Activated CD4-positive, alpha-beta memory T cell treated with anti-CD3 and anti-CD28 coated beads, Interleukin-2, amount 10 ng/mL, durations not matched to agents 7 days and 5 days (primary cell): Measurements from ENCODE around the gene WAPL. TPM values are rescaled to one million over a fixed set of nuclear protein-coding genes. Genes with fewer than 3 reads are reported as not detected.
"Not testable (repeated sequence)": the region's sequence is repeated elsewhere in the genome, so short reads cannot be mapped to it uniquely, and the experiment has no call there.

Experiments
- CTCF ChIA-PET: fragments of 350-600 bp; sonication (Branson Sonifier 250); formaldehyde crosslinking; loops from one replicate; lab custom pipeline; 2021; ENCODE audit warnings: antibody characterized with exemption, inconsistent platforms; lab: Charles Lee
- POLR2A ChIA-PET: fragments of 350-600 bp; sonication (Branson Sonifier 250); formaldehyde crosslinking; loops from one replicate; lab custom pipeline; 2021; ENCODE audit warnings: antibody characterized with exemption; lab: Charles Lee
- DNase-seq: peaks from one replicate; pipeline ENCODE4 v3.0.0-alpha.2; 2020
- H3K27ac Mint-ChIP-seq: one replicate; pipeline ENCODE4 v1.8.0; 2021; ENCODE audit warnings: mild to moderate bottlenecking, mixed read lengths
- H3K27me3 Mint-ChIP-seq: one replicate; pipeline ENCODE4 v1.8.0; 2021; ENCODE audit warnings: mixed read lengths
- H3K36me3 Mint-ChIP-seq: one replicate; pipeline ENCODE4 v1.8.0; 2021; ENCODE audit warnings: low read depth, mixed read lengths
- H3K4me1 Mint-ChIP-seq: one replicate; pipeline ENCODE4 v1.8.0; 2021; ENCODE audit warnings: mixed read lengths
- H3K4me3 Mint-ChIP-seq: one replicate; pipeline ENCODE4 v1.8.0; 2021; ENCODE audit warnings: mild to moderate bottlenecking, mixed read lengths
- H3K9me3 Mint-ChIP-seq: one replicate; pipeline ENCODE4 v1.8.0; 2021; ENCODE audit warnings: mixed read lengths
- total RNA-seq, 2 experiments: library from RNA; stranded (reverse); gene quantifications; one replicate each; pipeline ENCODE4 v1.2.3, GENCODE V29; 2021

Gene WAPL
- 10 to 100 TPM; 46.7 to 47.5 TPM for total RNA-seq

GRCh38 chr10:86521678-86522509, at the start of gene WAPL:
Gene WAPL, minus strand, starts transcription at chr10:86521792. Its CDS starts 3,723 bp downstream, at chr10:86518069.
- Mint-ChIP-seq H3K36me3 (peaks cover 27% of the 10 kb centered on the region), H3K9me3 (no peaks in the 10 kb centered on the region), H3K4me1 (peaks cover 60% of the 10 kb centered on the region), H3K27me3 (no peaks in the 10 kb centered on the region), H3K4me3 (peak within 1 kb of the TSS; percentile 89), H3K27ac (peak within 1 kb of the TSS; percentile 89)
- POLR2A ChIA-PET: interaction anchor here (0.7 to 2.9 kb wide), 10 partner anchors 9 to 449 kb away, joined by 3 to 20 read pairs (median 4); no protein-coding TSS in a partner anchor
- DNase-seq: peak; percentile 95
- CTCF ChIA-PET: interaction anchor here (0.9 to 2.0 kb wide), 3 partner anchors 64 to 122 kb away, joined by 3 to 12 read pairs (median 6); no protein-coding TSS in a partner anchor

- no peaks in the 10 kb centered on the region for H3K4me1 Mint-ChIP-seq
- ChIA-PET POLR2A (no interaction called here), CTCF (interaction anchor here (0.8 kb wide), 1 partner anchor 170 kb away, joined by 3 read pairs; no protein-coding TSS in a partner anchor)
Observed at GRCh38 chr10:86569335-86569734, 47.7 kb upstream of the WAPL start.

GRCh38 chr10:86566518-86566917, 44.9 kb upstream of the WAPL start:
- CTCF ChIA-PET: interaction anchor here (0.6 kb wide), 1 partner anchor 373 kb away, joined by 4 read pairs; no protein-coding TSS in a partner anchor
- H3K36me3 Mint-ChIP-seq, H3K27me3 Mint-ChIP-seq, H3K4me3 Mint-ChIP-seq, H3K4me1 Mint-ChIP-seq, DNase-seq, H3K27ac Mint-ChIP-seq, H3K9me3 Mint-ChIP-seq, POLR2A ChIA-PET: not testable (repeated sequence)

More at GRCh38 chr10:86569335-86569734, 47.7 kb upstream of the WAPL start:
- no peak for DNase-seq
- Mint-ChIP-seq H3K9me3 (no peaks in the 10 kb centered on the region), H3K4me3 (no peak overlapping the region), H3K27me3 (peaks cover 2% of the 10 kb centered on the region), H3K27ac (no peak overlapping the region), H3K36me3 (no peaks in the 10 kb centered on the region)

- DNase-seq, CTCF ChIA-PET, POLR2A ChIA-PET, H3K4me1 Mint-ChIP-seq, H3K4me3 Mint-ChIP-seq, H3K27ac Mint-ChIP-seq, H3K36me3 Mint-ChIP-seq, H3K9me3 Mint-ChIP-seq, H3K27me3 Mint-ChIP-seq: not testable (repeated sequence)
Observed at GRCh38 chr10:86563338-86563737, 41.7 kb upstream of the WAPL start.

- H3K27ac Mint-ChIP-seq, POLR2A ChIA-PET, H3K27me3 Mint-ChIP-seq, CTCF ChIA-PET, H3K4me3 Mint-ChIP-seq, H3K9me3 Mint-ChIP-seq, H3K36me3 Mint-ChIP-seq, DNase-seq, H3K4me1 Mint-ChIP-seq: not testable (repeated sequence)
Observed at GRCh38 chr10:86558695-86559094, 37.1 kb upstream of the WAPL start.

- ChIA-PET POLR2A (no interaction called here), CTCF (no interaction called here)
- Mint-ChIP-seq H3K36me3 (no peaks in the 10 kb centered on the region), H3K27ac (no peak overlapping the region), H3K27me3 (peaks cover 2% of the 10 kb centered on the region), H3K4me3 (no peak overlapping the region), H3K4me1 (peaks cover 9% of the 10 kb centered on the region), H3K9me3 (no peaks in the 10 kb centered on the region)
- no peak for DNase-seq
Observed at GRCh38 chr10:86556933-86557649, 35.5 kb upstream of the WAPL start.

GRCh38 chr10:86556532-86556931, 34.9 kb upstream of the WAPL start:
- Mint-ChIP-seq H3K4me1 (peaks cover 9% of the 10 kb centered on the region), H3K27ac (no peak overlapping the region), H3K27me3 (peaks cover 4% of the 10 kb centered on the region), H3K36me3 (no peaks in the 10 kb centered on the region), H3K4me3 (no peak overlapping the region), H3K9me3 (no peaks in the 10 kb centered on the region)
- ChIA-PET POLR2A (no interaction called here), CTCF (interaction anchor here (0.7 kb wide), 1 partner anchor 29 kb away, joined by 3 read pairs; no protein-coding TSS in a partner anchor)
- no peak for DNase-seq

- ChIA-PET POLR2A (no interaction called here), CTCF (no interaction called here)
- H3K9me3 Mint-ChIP-seq: no peaks in the 10 kb centered on the region
Observed at GRCh38 chr10:86553639-86554038, 32.0 kb upstream of the WAPL start.

GRCh38 chr10:86553213-86553612, 31.6 kb upstream of the WAPL start:
- H3K4me3 Mint-ChIP-seq: no peak overlapping the region
- H3K27me3 Mint-ChIP-seq: peaks cover 6% of the 10 kb centered on the region
- peaks cover 9% of the 10 kb centered on the region for H3K4me1 Mint-ChIP-seq
- POLR2A ChIA-PET: no interaction called here
- no peak overlapping the region for H3K27ac Mint-ChIP-seq
- CTCF ChIA-PET: interaction anchor here (0.7 kb wide), 1 partner anchor 153 kb away, joined by 3 read pairs; no protein-coding TSS in a partner anchor
- no peaks in the 10 kb centered on the region for H3K36me3 Mint-ChIP-seq
- no peaks in the 10 kb centered on the region for H3K9me3 Mint-ChIP-seq
- no peak for DNase-seq

More at GRCh38 chr10:86553639-86554038, 32.0 kb upstream of the WAPL start:
- no peak for DNase-seq
- peaks cover 9% of the 10 kb centered on the region for H3K4me1 Mint-ChIP-seq
- peaks cover 5% of the 10 kb centered on the region for H3K27me3 Mint-ChIP-seq
- no peaks in the 10 kb centered on the region for H3K36me3 Mint-ChIP-seq
- no peak overlapping the region for H3K4me3 Mint-ChIP-seq
- H3K27ac Mint-ChIP-seq: no peak overlapping the region

GRCh38 chr10:86547296-86547695, 25.7 kb upstream of the WAPL start:
- ChIA-PET POLR2A (no interaction called here), CTCF (no interaction called here)
- Mint-ChIP-seq H3K36me3 (no peaks in the 10 kb centered on the region), H3K27ac (no peak overlapping the region), H3K4me1 (no peaks in the 10 kb centered on the region), H3K4me3 (no peak overlapping the region), H3K27me3 (peaks cover 8% of the 10 kb centered on the region), H3K9me3 (no peaks in the 10 kb centered on the region)
- DNase-seq: no peak

- ChIA-PET CTCF (no interaction called here), POLR2A (no interaction called here)
- DNase-seq: no peak
- Mint-ChIP-seq H3K4me3 (no peak overlapping the region), H3K27ac (no peak overlapping the region), H3K9me3 (no peaks in the 10 kb centered on the region), H3K36me3 (no peaks in the 10 kb centered on the region), H3K27me3 (peaks cover 5% of the 10 kb centered on the region), H3K4me1 (no peaks in the 10 kb centered on the region)
Observed at GRCh38 chr10:86545101-86545500, 23.5 kb upstream of the WAPL start.

- ChIA-PET POLR2A (no interaction called here), CTCF (no interaction called here)
Observed at GRCh38 chr10:86540016-86540415, 18.4 kb upstream of the WAPL start.

GRCh38 chr10:86538547-86538946, 17.0 kb upstream of the WAPL start:
- CTCF ChIA-PET: no interaction called here

More at GRCh38 chr10:86540016-86540415, 18.4 kb upstream of the WAPL start:
- H3K4me3 Mint-ChIP-seq: no peak overlapping the region
- peaks cover 2% of the 10 kb centered on the region for H3K9me3 Mint-ChIP-seq
- no peaks in the 10 kb centered on the region for H3K27me3 Mint-ChIP-seq
- no peak for DNase-seq
- H3K27ac Mint-ChIP-seq: no peak overlapping the region
- peaks cover 21% of the 10 kb centered on the region for H3K4me1 Mint-ChIP-seq
- no peaks in the 10 kb centered on the region for H3K36me3 Mint-ChIP-seq

More at GRCh38 chr10:86538547-86538946, 17.0 kb upstream of the WAPL start:
- DNase-seq: no peak
- POLR2A ChIA-PET: interaction anchor here (0.9 kb wide), 1 partner anchor 17 kb away, joined by 3 read pairs; the partner anchor contains the start of gene WAPL
- Mint-ChIP-seq H3K4me3 (no peak overlapping the region), H3K9me3 (peaks cover 2% of the 10 kb centered on the region), H3K27ac (no peak overlapping the region), H3K4me1 (peaks cover 21% of the 10 kb centered on the region), H3K36me3 (no peaks in the 10 kb centered on the region), H3K27me3 (no peaks in the 10 kb centered on the region)
